Motor neuron (in vitro differentiated cells): ENCODE results near the gene OR7C2. TPM values are rescaled to one million over a fixed set of nuclear protein-coding genes. Genes with fewer than 3 reads are reported as not detected.

Experiments used
- total RNA-seq, 8 experiments: library from RNA; unstranded; fragments of 300-600 nt; gene quantifications; 2 replicates each; pipeline versions ENCODE4 v1.2.3 to v1.2.4, GENCODE V29; 2022

The OR7C2 gene
- total RNA-seq, 8 experiments from 2014 or later, result not detected

Other genes starting within 250 kb of the OR7C2 start
- gene ADGRE2, start 162.9 kb upstream of the OR7C2 start, total RNA-seq, result 1 to 10 TPM in 2 of 8 experiments, under 1 TPM in 5, not detected in 1; 0.09 to 3.7 (median 0.33) TPM
- gene OR7A5, start 106.3 kb upstream of the OR7C2 start, total RNA-seq, result 1 to 10 TPM in 1 of 8 experiments, under 1 TPM in 4, not detected in 3; 0.05 to 1.3 (median 0.31) TPM
- gene OR7C1, start 106.3 kb upstream of the OR7C2 start, total RNA-seq, result 1 to 10 TPM in 1 of 8 experiments, under 1 TPM in 7; 0.22 to 1.7 (median 0.53) TPM
- gene OR7A10, start 92.6 kb upstream of the OR7C2 start, total RNA-seq, result 1 to 10 TPM in 1 of 8 experiments, under 1 TPM in 2, not detected in 5; 0.09 to 1.1 (median 0.21) TPM
- gene OR7A17, start 55.4 kb upstream of the OR7C2 start, total RNA-seq, result under 1 TPM in 4 of 8 experiments, not detected in 4; 0.09 to 0.33 (median 0.23) TPM
- gene SLC1A6, start 38.4 kb downstream of the OR7C2 start, total RNA-seq, result 1 to 10 TPM in 5 of 8 experiments, under 1 TPM in 2, not detected in 1; 0.31 to 9.0 (median 3.8) TPM
- under 1 TPM in 6 of 8 experiments, not detected in 2; 0.05 to 0.62 (median 0.24) TPM for gene CASP14, start 108.0 kb downstream of the OR7C2 start, total RNA-seq
- gene OR1I1, start 140.7 kb downstream of the OR7C2 start, total RNA-seq, result under 1 TPM in 6 of 8 experiments, not detected in 2; 0.04 to 0.94 (median 0.19) TPM
- 10 to 100 TPM in 2 of 8 experiments, 1 to 10 TPM in 6; 1.4 to 15.5 (median 5.6) TPM for gene SYDE1, start 165.9 kb downstream of the OR7C2 start, total RNA-seq